Fibroblast of villous mesenchyme (primary cell): ENCODE results near the gene CYSLTR2. TPM values are rescaled to one million over a fixed set of nuclear protein-coding genes. Genes with fewer than 3 reads are reported as not detected.

Source experiments
- DNase-seq: peaks from one replicate; pipeline ENCODE4 v3.0.0-alpha.2; 2010; ENCODE audit warnings: low read depth
- H3K4me3 ChIP-seq: 2 replicates; pipeline ENCODE4 v1.5.1; 2011; ENCODE audit warnings: low read depth, mild to moderate bottlenecking, low read length
- CTCF ChIP-seq: IDR thresholded peaks from 2 replicates; pipeline ENCODE4 v1.5.1; 2012; ENCODE audit warnings: low read depth, mild to moderate bottlenecking, low read length; ENCODE audit not compliant: insufficient read depth
- total RNA-seq: library from RNA; depleted of rRNA; stranded (reverse); fragments of >200 nt; gene quantifications from 2 replicates; pipeline ENCODE4 v1.2.3, GENCODE V29; 2012

CYSLTR2 gene
- total RNA-seq, 1 donor = not detected

GRCh38 chr13:48679941-48680680 lies 26.4 kb downstream of the CYSLTR2 start:
- DNase-seq = no peak

GRCh38 chr13:48680756-48681392 lies 27.1 kb downstream of the CYSLTR2 start:
- no peak for DNase-seq
- no peak for TF ChIP-seq CTCF
- no peak overlapping the region for H3K4me3 ChIP-seq

More at GRCh38 chr13:48679941-48680680, 26.4 kb downstream of the CYSLTR2 start:
- H3K4me3 ChIP-seq = no peak overlapping the region
- no peak for TF ChIP-seq CTCF

- no peak overlapping the region for H3K4me3 ChIP-seq
- DNase-seq = no peak
- no peak for TF ChIP-seq CTCF
These were observed 28.2 kb downstream of the CYSLTR2 start for GRCh38 chr13:48681905-48682304.

GRCh38 chr13:48682436-48682835 lies 28.7 kb downstream of the CYSLTR2 start:
- DNase-seq = no peak
- no peak overlapping the region for H3K4me3 ChIP-seq
- no peak for TF ChIP-seq CTCF

GRCh38 chr13:48686636-48687210 lies 33.0 kb downstream of the CYSLTR2 start:
- TF ChIP-seq CTCF = no peak

GRCh38 chr13:48687249-48687648 lies 33.5 kb downstream of the CYSLTR2 start:
- no peak for DNase-seq
- no peak overlapping the region for H3K4me3 ChIP-seq
- TF ChIP-seq CTCF = no peak

More at GRCh38 chr13:48686636-48687210, 33.0 kb downstream of the CYSLTR2 start:
- H3K4me3 ChIP-seq = no peak overlapping the region
- DNase-seq = peak; percentile 8
